Gastroesophageal sphincter (tissue), 3 donors: ENCODE measurements around the gene WLS.

Experiments used
- POLR2A ChIP-seq, 2 donors: fragments of 450-650 bp; IDR thresholded peaks; one replicate each; pipeline ENCODE4 v1.6.1; 2017; ENCODE audit warnings: antibody characterized with exemption in 2 of 2, mild to moderate bottlenecking in 2 of 2, moderate library complexity in 1 of 2
- TF ChIP-seq, protein P1 (sequence below), 4 experiments: fragments of 200-600 bp in 2 of 4; fragments of 450-650 bp in 2 of 4; sonication (generic) in 1 of 4; IDR thresholded peaks; one replicate each; pipeline ENCODE4 v1.5.1; 2017 to 2019; ENCODE audit warnings: antibody characterized with exemption in 4 of 4, mild to moderate bottlenecking in 2 of 4, moderate library complexity in 2 of 4

DNA sequence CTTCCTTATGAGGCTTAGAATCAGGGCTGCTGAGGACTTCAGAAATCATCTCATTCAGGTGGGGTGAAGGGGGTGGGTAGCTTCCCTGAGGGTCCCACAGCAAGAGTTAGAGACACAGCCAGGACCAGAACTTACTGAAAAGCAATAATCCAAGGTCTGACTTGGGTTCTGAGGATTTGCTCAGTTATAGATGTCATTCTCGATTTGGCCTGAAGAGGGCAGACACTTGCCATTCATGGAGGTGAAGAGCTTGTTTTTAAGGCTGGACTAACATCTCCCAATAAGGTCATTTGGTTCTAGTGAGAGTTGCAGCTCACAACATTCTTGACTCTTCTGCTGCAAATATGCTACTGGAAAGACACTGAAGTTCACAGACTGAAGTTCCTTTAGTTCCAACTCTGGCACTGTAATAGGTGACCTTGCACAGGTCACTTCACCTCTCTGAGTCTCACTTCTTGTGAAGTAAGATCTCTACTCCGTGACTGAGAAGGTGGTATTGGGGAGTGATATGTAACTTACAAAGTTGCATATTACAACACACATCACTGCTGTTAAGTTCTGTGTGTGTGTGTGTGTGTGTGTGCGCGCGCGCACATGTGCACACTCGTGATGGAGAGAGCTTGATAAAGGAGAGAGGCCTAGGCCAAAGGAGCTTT, 112.1 kb downstream of the WLS start:
- TF ChIP-seq POLR2A (IDR thresholded peaks at IDR 0.05) = no peak
- TF ChIP-seq, protein P1, sequence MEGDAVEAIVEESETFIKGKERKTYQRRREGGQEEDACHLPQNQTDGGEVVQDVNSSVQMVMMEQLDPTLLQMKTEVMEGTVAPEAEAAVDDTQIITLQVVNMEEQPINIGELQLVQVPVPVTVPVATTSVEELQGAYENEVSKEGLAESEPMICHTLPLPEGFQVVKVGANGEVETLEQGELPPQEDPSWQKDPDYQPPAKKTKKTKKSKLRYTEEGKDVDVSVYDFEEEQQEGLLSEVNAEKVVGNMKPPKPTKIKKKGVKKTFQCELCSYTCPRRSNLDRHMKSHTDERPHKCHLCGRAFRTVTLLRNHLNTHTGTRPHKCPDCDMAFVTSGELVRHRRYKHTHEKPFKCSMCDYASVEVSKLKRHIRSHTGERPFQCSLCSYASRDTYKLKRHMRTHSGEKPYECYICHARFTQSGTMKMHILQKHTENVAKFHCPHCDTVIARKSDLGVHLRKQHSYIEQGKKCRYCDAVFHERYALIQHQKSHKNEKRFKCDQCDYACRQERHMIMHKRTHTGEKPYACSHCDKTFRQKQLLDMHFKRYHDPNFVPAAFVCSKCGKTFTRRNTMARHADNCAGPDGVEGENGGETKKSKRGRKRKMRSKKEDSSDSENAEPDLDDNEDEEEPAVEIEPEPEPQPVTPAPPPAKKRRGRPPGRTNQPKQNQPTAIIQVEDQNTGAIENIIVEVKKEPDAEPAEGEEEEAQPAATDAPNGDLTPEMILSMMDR (IDR thresholded peaks at IDR 0.05) = peak; percentile 71 to 97 (median 89)
